ENCODE results near the gene BCR.
"Not testable (repeated sequence)": the region's sequence is repeated elsewhere in the genome, so short reads cannot be mapped to it uniquely, and the experiment has no call there.

BCR gene

GRCh38 chr22:23180301-23180892 lies at the start of gene BCR:
TSS of gene BCR (plus strand) at chr22:23180509. CDS start at chr22:23180961, 452 bp downstream.
- no peak for TF ChIP-seq JUND (IDR thresholded peaks at IDR 0.05; ENCODE audit: low read depth)
- in situ Hi-C loops (cut with HindIII; ENCODE audit: low pct_unique_long_range_greater_than_20kb, low sequenced_read_pairs), result no loop called here
- peak; percentile 75 to 88 for DNase-seq (ENCODE audit: low read depth in 1 of 2, low spot score in 1 of 2)

GRCh38 chr22:23130697-23131096 lies 49.6 kb upstream of the BCR start:
- in situ Hi-C loops (cut with HindIII; ENCODE audit: low pct_unique_long_range_greater_than_20kb, low sequenced_read_pairs), result no loop called here
- no peak for TF ChIP-seq JUND (IDR thresholded peaks at IDR 0.05; ENCODE audit: low read depth)
- no peak for DNase-seq (ENCODE audit: low read depth in 1 of 2, low spot score in 1 of 2)

- in situ Hi-C loops (cut with HindIII; ENCODE audit: low pct_unique_long_range_greater_than_20kb, low sequenced_read_pairs), result no loop called here
Observed at GRCh38 chr22:23131931-23132330, 48.4 kb upstream of the BCR start.

GRCh38 chr22:23132376-23133091 lies 47.8 kb upstream of the BCR start:
- in situ Hi-C loops (cut with HindIII; ENCODE audit: low pct_unique_long_range_greater_than_20kb, low sequenced_read_pairs), result no loop called here
- no peak for TF ChIP-seq JUND (IDR thresholded peaks at IDR 0.05; ENCODE audit: low read depth)
- no peak for DNase-seq (ENCODE audit: low read depth in 1 of 2, low spot score in 1 of 2)

More at GRCh38 chr22:23131931-23132330, 48.4 kb upstream of the BCR start:
- TF ChIP-seq JUND (IDR thresholded peaks at IDR 0.05; ENCODE audit: low read depth), result no peak
- DNase-seq (ENCODE audit: low read depth in 1 of 2, low spot score in 1 of 2), result no peak

- TF ChIP-seq JUND (IDR thresholded peaks at IDR 0.05; ENCODE audit: low read depth), result no peak
- no peak for DNase-seq (ENCODE audit: low read depth in 1 of 2, low spot score in 1 of 2)
- in situ Hi-C loops (cut with HindIII; ENCODE audit: low pct_unique_long_range_greater_than_20kb, low sequenced_read_pairs), result no loop called here
Observed at GRCh38 chr22:23133922-23134321, 46.4 kb upstream of the BCR start.

- DNase-seq (ENCODE audit: low read depth in 1 of 2, low spot score in 1 of 2); in situ Hi-C loops (cut with HindIII; ENCODE audit: low pct_unique_long_range_greater_than_20kb, low sequenced_read_pairs): not testable (repeated sequence)
Observed at GRCh38 chr22:23136991-23137390, 43.3 kb upstream of the BCR start.

GRCh38 chr22:23137468-23137867 lies 42.8 kb upstream of the BCR start:
- DNase-seq (ENCODE audit: low read depth in 1 of 2, low spot score in 1 of 2), result no peak
- in situ Hi-C loops (cut with HindIII; ENCODE audit: low pct_unique_long_range_greater_than_20kb, low sequenced_read_pairs), result no loop called here
- no peak for TF ChIP-seq JUND (IDR thresholded peaks at IDR 0.05; ENCODE audit: low read depth)

- in situ Hi-C loops (cut with HindIII; ENCODE audit: low pct_unique_long_range_greater_than_20kb, low sequenced_read_pairs), result no loop called here
- DNase-seq (ENCODE audit: low read depth in 1 of 2, low spot score in 1 of 2), result no peak
Observed at GRCh38 chr22:23137905-23138561, 42.3 kb upstream of the BCR start.

GRCh38 chr22:23138584-23139435 lies 41.5 kb upstream of the BCR start:
- in situ Hi-C loops (cut with HindIII; ENCODE audit: low pct_unique_long_range_greater_than_20kb, low sequenced_read_pairs), result no loop called here
- no peak for TF ChIP-seq JUND (IDR thresholded peaks at IDR 0.05; ENCODE audit: low read depth)
- DNase-seq (ENCODE audit: low read depth in 1 of 2, low spot score in 1 of 2), result no peak

More at GRCh38 chr22:23137905-23138561, 42.3 kb upstream of the BCR start:
- TF ChIP-seq JUND (IDR thresholded peaks at IDR 0.05; ENCODE audit: low read depth), result no peak

GRCh38 chr22:23140385-23140784 lies 39.9 kb upstream of the BCR start:
- DNase-seq (ENCODE audit: low read depth in 1 of 2, low spot score in 1 of 2), result no peak
- in situ Hi-C loops (cut with HindIII; ENCODE audit: low pct_unique_long_range_greater_than_20kb, low sequenced_read_pairs), result no loop called here
- TF ChIP-seq JUND (IDR thresholded peaks at IDR 0.05; ENCODE audit: low read depth), result no peak

- TF ChIP-seq JUND (IDR thresholded peaks at IDR 0.05; ENCODE audit: low read depth), result no peak
- no peak for DNase-seq (ENCODE audit: low read depth in 1 of 2, low spot score in 1 of 2)
- in situ Hi-C loops (cut with HindIII; ENCODE audit: low pct_unique_long_range_greater_than_20kb, low sequenced_read_pairs), result no loop called here
Observed at GRCh38 chr22:23142546-23143105, 37.7 kb upstream of the BCR start.

- no peak for DNase-seq (ENCODE audit: low read depth in 1 of 2, low spot score in 1 of 2)
- in situ Hi-C loops (cut with HindIII; ENCODE audit: low pct_unique_long_range_greater_than_20kb, low sequenced_read_pairs), result no loop called here
- TF ChIP-seq JUND (IDR thresholded peaks at IDR 0.05; ENCODE audit: low read depth), result no peak
Observed at GRCh38 chr22:23143119-23143518, 37.2 kb upstream of the BCR start.
